ENCODE results near the gene PROCR. TPM values are rescaled to one million over a fixed set of nuclear protein-coding genes. Genes with fewer than 3 reads are reported as not detected.

Gene PROCR
- total RNA-seq (2014; rRNA removed; shearing (Covaris generic)), result 20.4 and 22.0 TPM in 2 replicates

- H3K9me3 ChIP-seq (replicated peaks), result no peaks in the 10 kb centered on the region
- H3K4me1 ChIP-seq (replicated peaks), result peaks cover 6% of the 10 kb centered on the region
- no peak within 1 kb of the TSS for H3K27ac ChIP-seq
- DNase-seq (ENCODE audit: low read depth in 1 of 2, low spot score in 2 of 2), result peak; percentile 83 to 89
- H3K36me3 ChIP-seq, result no peaks in the 10 kb centered on the region
- peak within 1 kb of the TSS; percentile 31 for H3K4me3 ChIP-seq
- H3K27me3 ChIP-seq (replicated peaks), result no peaks in the 10 kb centered on the region
Observed at GRCh38 chr20:35171753-35172433, at the start of gene PROCR. PROCR (plus strand) TSS chr20:35172072; CDS start chr20:35172155, 83 bp downstream.

GRCh38 chr20:35122756-35123405, 49.0 kb upstream of the PROCR start:
- Histone ChIP-seq H3K36me3 (peaks cover 33% of the 10 kb centered on the region), H3K27me3 (replicated peaks) (no peaks in the 10 kb centered on the region)
- no peak for DNase-seq (ENCODE audit: low read depth in 1 of 2, low spot score in 2 of 2)

GRCh38 chr20:35125753-35126152, 46.1 kb upstream of the PROCR start:
- Histone ChIP-seq H3K4me3 (no peak overlapping the region), H3K36me3 (peaks cover 21% of the 10 kb centered on the region), H3K27me3 (replicated peaks) (no peaks in the 10 kb centered on the region), H3K27ac (no peak overlapping the region), H3K9me3 (replicated peaks) (no peaks in the 10 kb centered on the region; the same call in 1 of the 2 replicates), H3K4me1 (replicated peaks) (peaks cover 17% of the 10 kb centered on the region)
- DNase-seq (ENCODE audit: low read depth in 1 of 2, low spot score in 2 of 2), result no peak

More at GRCh38 chr20:35122756-35123405, 49.0 kb upstream of the PROCR start:
- no peaks in the 10 kb centered on the region; the same call in 1 of the 2 replicates for H3K9me3 ChIP-seq (replicated peaks)
- no peak overlapping the region for H3K27ac ChIP-seq
- no peak overlapping the region for H3K4me3 ChIP-seq
- peaks cover 16% of the 10 kb centered on the region for H3K4me1 ChIP-seq (replicated peaks)

- H3K9me3 ChIP-seq (replicated peaks), result no peaks in the 10 kb centered on the region; the same call in 1 of the 2 replicates
- peaks cover 31% of the 10 kb centered on the region for H3K36me3 ChIP-seq
- H3K27me3 ChIP-seq (replicated peaks), result no peaks in the 10 kb centered on the region
- H3K27ac ChIP-seq, result peak overlapping the region; percentile 41
- DNase-seq (ENCODE audit: low read depth in 1 of 2, low spot score in 2 of 2), result peak in 1 of 2 experiments; percentile 40
- H3K4me1 ChIP-seq (replicated peaks), result peaks cover 13% of the 10 kb centered on the region
- no peak overlapping the region for H3K4me3 ChIP-seq
Observed at GRCh38 chr20:35129647-35130069, 42.2 kb upstream of the PROCR start.

- peaks cover 40% of the 10 kb centered on the region for H3K36me3 ChIP-seq
- no peak for DNase-seq (ENCODE audit: low read depth in 1 of 2, low spot score in 2 of 2)
- no peaks in the 10 kb centered on the region for H3K27me3 ChIP-seq (replicated peaks)
- H3K9me3 ChIP-seq (replicated peaks), result no peaks in the 10 kb centered on the region
- no peak overlapping the region for H3K27ac ChIP-seq
- H3K4me3 ChIP-seq, result no peak overlapping the region
- H3K4me1 ChIP-seq (replicated peaks), result peaks cover 18% of the 10 kb centered on the region
Observed at GRCh38 chr20:35131934-35132333, 39.9 kb upstream of the PROCR start.

GRCh38 chr20:35133031-35133430, 38.8 kb upstream of the PROCR start:
- DNase-seq (ENCODE audit: low read depth in 1 of 2, low spot score in 2 of 2), result no peak
- H3K4me1 ChIP-seq (replicated peaks), result peaks cover 18% of the 10 kb centered on the region
- H3K9me3 ChIP-seq (replicated peaks), result no peaks in the 10 kb centered on the region
- H3K36me3 ChIP-seq, result peaks cover 44% of the 10 kb centered on the region
- no peak overlapping the region for H3K27ac ChIP-seq
- H3K27me3 ChIP-seq (replicated peaks), result no peaks in the 10 kb centered on the region
- no peak overlapping the region for H3K4me3 ChIP-seq

GRCh38 chr20:35133735-35134134, 38.1 kb upstream of the PROCR start:
- no peaks in the 10 kb centered on the region for H3K9me3 ChIP-seq (replicated peaks)
- no peak for DNase-seq (ENCODE audit: low read depth in 1 of 2, low spot score in 2 of 2)
- no peaks in the 10 kb centered on the region for H3K27me3 ChIP-seq (replicated peaks)
- H3K27ac ChIP-seq, result no peak overlapping the region
- H3K4me3 ChIP-seq, result no peak overlapping the region
- peaks cover 45% of the 10 kb centered on the region for H3K36me3 ChIP-seq
- H3K4me1 ChIP-seq (replicated peaks), result peaks cover 18% of the 10 kb centered on the region

- DNase-seq (ENCODE audit: low read depth in 1 of 2, low spot score in 2 of 2), result no peak
- no peak overlapping the region for H3K27ac ChIP-seq
Observed at GRCh38 chr20:35134472-35134871, 37.4 kb upstream of the PROCR start.

GRCh38 chr20:35134880-35135279, 37.0 kb upstream of the PROCR start:
- no peaks in the 10 kb centered on the region for H3K27me3 ChIP-seq (replicated peaks)
- H3K27ac ChIP-seq, result no peak overlapping the region
- peaks cover 48% of the 10 kb centered on the region for H3K36me3 ChIP-seq
- H3K4me1 ChIP-seq (replicated peaks), result peaks cover 8% of the 10 kb centered on the region
- no peak overlapping the region for H3K4me3 ChIP-seq
- no peak for DNase-seq (ENCODE audit: low read depth in 1 of 2, low spot score in 2 of 2)
- H3K9me3 ChIP-seq (replicated peaks), result no peaks in the 10 kb centered on the region

More at GRCh38 chr20:35134472-35134871, 37.4 kb upstream of the PROCR start:
- no peaks in the 10 kb centered on the region for H3K27me3 ChIP-seq (replicated peaks)
- H3K36me3 ChIP-seq, result peaks cover 45% of the 10 kb centered on the region
- H3K9me3 ChIP-seq (replicated peaks), result no peaks in the 10 kb centered on the region
- peaks cover 12% of the 10 kb centered on the region for H3K4me1 ChIP-seq (replicated peaks)
- no peak overlapping the region for H3K4me3 ChIP-seq

GRCh38 chr20:35135867-35136586, 35.8 kb upstream of the PROCR start:
- no peak overlapping the region for H3K4me3 ChIP-seq
- H3K27ac ChIP-seq, result no peak overlapping the region
- H3K36me3 ChIP-seq, result peaks cover 49% of the 10 kb centered on the region
- H3K4me1 ChIP-seq (replicated peaks), result peaks cover 5% of the 10 kb centered on the region; the same call in 1 of the 2 replicates
- no peaks in the 10 kb centered on the region for H3K9me3 ChIP-seq (replicated peaks)
- no peak for DNase-seq (ENCODE audit: low read depth in 1 of 2, low spot score in 2 of 2)
- no peaks in the 10 kb centered on the region for H3K27me3 ChIP-seq (replicated peaks)

GRCh38 chr20:35144694-35145093, 27.2 kb upstream of the PROCR start:
- Histone ChIP-seq H3K9me3 (replicated peaks) (no peaks in the 10 kb centered on the region), H3K27me3 (replicated peaks) (no peaks in the 10 kb centered on the region), H3K4me3 (no peak overlapping the region), H3K36me3 (peaks cover 15% of the 10 kb centered on the region), H3K4me1 (replicated peaks) (peaks cover 13% of the 10 kb centered on the region), H3K27ac (no peak overlapping the region)
- no peak for DNase-seq (ENCODE audit: low read depth in 1 of 2, low spot score in 2 of 2)

- Histone ChIP-seq H3K27ac (no peak overlapping the region), H3K4me3 (no peak overlapping the region), H3K4me1 (replicated peaks) (peaks cover 13% of the 10 kb centered on the region), H3K27me3 (replicated peaks) (no peaks in the 10 kb centered on the region), H3K36me3 (peaks cover 10% of the 10 kb centered on the region), H3K9me3 (replicated peaks) (no peaks in the 10 kb centered on the region)
- DNase-seq (ENCODE audit: low read depth in 1 of 2, low spot score in 2 of 2), result peak in 1 of 2 experiments; percentile 25
Observed at GRCh38 chr20:35145141-35145564, 26.7 kb upstream of the PROCR start.

GRCh38 chr20:35146299-35146919, 25.5 kb upstream of the PROCR start:
- H3K4me3 ChIP-seq, result peak overlapping the region; percentile 57
- H3K9me3 ChIP-seq (replicated peaks), result no peaks in the 10 kb centered on the region
- peaks cover 6% of the 10 kb centered on the region for H3K36me3 ChIP-seq
- H3K27ac ChIP-seq, result no peak overlapping the region
- H3K4me1 ChIP-seq (replicated peaks), result peaks cover 13% of the 10 kb centered on the region
- DNase-seq (ENCODE audit: low read depth in 1 of 2, low spot score in 2 of 2), result peak in 1 of 2 experiments; percentile 16
- no peaks in the 10 kb centered on the region for H3K27me3 ChIP-seq (replicated peaks)

All from SJSA1 (cell line).